Coronary artery (tissue), 2 donors: ENCODE measurements around the gene SEMA4D.
"Not testable (repeated sequence)": the region's sequence is repeated elsewhere in the genome, so short reads cannot be mapped to it uniquely, and the experiment has no call there.

Experiments used
- DNase-seq: peaks from one replicate; pipeline ENCODE4 v3.0.0-alpha.2; 2017; ENCODE audit warnings: low spot score
- H3K27ac ChIP-seq, 2 donors: fragments of 200-600 bp; sonication (generic); one replicate each; pipeline ENCODE4 v1.5.1; 2016 to 2019
- H3K4me3 ChIP-seq: fragments of 200-600 bp; sonication (generic); 2 replicates; pipeline ENCODE4 v1.5.1; 2016; ENCODE audit warnings: mild to moderate bottlenecking, moderate library complexity
- TF ChIP-seq, protein P1 (sequence below): fragments of 200-600 bp; sonication (generic); IDR thresholded peaks from one replicate; pipeline ENCODE4 v1.5.1; 2019; ENCODE audit warnings: antibody characterized with exemption

Gene SEMA4D

DNA sequence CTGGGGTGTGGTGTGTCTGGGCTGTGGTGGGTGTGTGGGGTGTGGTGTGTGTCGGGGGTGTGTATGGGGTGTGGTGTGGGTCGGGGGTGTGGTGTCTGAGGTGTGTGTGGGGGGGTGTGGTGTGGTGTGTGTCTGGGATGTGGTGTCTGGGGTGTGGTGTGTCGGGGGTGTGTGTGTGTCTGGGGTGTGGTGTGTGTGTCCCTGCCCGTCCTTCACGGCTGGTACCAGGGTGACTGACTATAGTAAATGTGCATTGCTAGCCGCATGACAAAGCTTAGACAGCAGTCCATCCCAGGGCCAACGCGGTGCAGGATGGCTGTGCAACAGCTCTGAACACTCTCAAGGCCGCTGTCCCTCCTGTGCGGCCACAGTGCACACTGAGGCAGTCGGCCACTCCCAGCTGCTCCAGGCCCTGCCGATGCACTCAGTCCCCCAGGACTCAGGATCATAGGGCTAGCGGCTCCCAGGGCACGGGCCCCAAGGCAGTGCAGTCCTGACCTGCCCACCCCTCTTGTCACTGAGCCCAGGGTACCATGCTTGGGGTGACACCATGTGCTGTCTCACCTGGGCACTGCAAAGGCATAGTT, 125.6 kb downstream of the SEMA4D start:
- H3K27ac ChIP-seq, result no peak overlapping the region
- TF ChIP-seq, protein P1, sequence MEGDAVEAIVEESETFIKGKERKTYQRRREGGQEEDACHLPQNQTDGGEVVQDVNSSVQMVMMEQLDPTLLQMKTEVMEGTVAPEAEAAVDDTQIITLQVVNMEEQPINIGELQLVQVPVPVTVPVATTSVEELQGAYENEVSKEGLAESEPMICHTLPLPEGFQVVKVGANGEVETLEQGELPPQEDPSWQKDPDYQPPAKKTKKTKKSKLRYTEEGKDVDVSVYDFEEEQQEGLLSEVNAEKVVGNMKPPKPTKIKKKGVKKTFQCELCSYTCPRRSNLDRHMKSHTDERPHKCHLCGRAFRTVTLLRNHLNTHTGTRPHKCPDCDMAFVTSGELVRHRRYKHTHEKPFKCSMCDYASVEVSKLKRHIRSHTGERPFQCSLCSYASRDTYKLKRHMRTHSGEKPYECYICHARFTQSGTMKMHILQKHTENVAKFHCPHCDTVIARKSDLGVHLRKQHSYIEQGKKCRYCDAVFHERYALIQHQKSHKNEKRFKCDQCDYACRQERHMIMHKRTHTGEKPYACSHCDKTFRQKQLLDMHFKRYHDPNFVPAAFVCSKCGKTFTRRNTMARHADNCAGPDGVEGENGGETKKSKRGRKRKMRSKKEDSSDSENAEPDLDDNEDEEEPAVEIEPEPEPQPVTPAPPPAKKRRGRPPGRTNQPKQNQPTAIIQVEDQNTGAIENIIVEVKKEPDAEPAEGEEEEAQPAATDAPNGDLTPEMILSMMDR, result no peak
- no peak for DNase-seq
- H3K4me3 ChIP-seq, result no peak overlapping the region

DNA sequence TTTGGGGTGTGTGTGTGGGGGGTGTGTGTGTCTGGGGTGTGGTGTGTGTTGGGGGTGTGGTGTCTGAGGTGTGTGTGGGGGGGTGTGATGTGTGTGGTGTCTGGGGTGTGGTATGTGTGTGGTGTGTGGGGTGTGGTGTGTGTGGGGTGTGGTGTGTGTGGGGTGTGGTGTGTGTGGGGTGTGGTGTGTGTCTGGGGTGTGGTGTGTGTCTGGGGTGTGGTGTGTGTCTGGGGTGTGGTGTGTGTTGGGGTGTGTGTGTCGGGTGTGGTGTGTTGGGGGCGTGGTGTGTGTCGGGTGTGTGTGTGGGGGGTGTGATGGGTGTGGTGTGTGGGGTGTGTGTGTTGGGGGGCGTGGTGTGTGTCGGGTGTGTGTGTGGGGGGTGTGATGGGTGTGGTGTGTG, 126.1 kb downstream of the SEMA4D start:
- not testable (repeated sequence) for DNase-seq, H3K27ac ChIP-seq, H3K4me3 ChIP-seq

DNA sequence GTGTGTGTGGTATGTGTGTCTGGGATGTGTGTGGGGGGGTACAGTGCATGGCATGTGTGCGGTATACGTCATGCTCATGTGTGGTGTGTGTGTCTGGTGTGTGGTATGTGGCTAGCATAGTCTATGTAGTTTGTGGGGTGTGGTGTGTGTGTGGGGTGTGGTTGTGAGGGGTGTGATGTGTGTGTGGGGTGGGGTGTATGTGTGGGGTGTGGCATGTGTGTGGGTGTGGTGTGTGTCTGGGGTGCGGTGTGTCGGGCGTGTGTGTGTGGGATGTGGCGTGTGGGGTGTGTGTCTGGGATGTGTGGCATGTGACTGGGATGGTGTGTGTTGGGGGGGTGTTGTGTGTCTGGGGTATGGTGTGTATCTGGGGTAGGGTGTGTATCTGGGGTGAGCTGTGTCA, 127.3 kb downstream of the SEMA4D start:
- DNase-seq, result no peak
- Histone ChIP-seq H3K4me3 (no peak overlapping the region), H3K27ac (no peak overlapping the region)
- TF ChIP-seq, protein P1, result no peak

DNA sequence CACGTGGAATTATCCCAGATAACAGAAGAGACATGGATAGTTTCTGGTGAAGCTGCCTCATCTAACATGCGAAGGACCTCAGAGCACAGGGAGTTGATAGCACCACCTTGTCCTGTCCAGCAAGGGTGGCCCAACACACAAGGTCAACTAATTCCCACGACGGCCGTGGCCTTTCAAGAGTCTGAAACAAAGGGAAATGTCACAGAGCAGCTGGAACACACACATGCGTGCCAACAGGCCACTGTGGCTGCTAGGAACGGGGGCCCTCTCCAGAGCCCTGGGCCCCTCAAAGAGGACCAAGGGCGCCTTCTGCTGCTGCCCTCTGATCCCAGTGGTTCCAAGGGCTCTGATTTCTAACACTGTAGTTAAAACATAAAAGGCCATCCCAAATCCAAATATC, 128.9 kb downstream of the SEMA4D start:
- Histone ChIP-seq H3K4me3 (no peak overlapping the region), H3K27ac (no peak overlapping the region)
- TF ChIP-seq, protein P1, result no peak
- DNase-seq, result no peak

DNA sequence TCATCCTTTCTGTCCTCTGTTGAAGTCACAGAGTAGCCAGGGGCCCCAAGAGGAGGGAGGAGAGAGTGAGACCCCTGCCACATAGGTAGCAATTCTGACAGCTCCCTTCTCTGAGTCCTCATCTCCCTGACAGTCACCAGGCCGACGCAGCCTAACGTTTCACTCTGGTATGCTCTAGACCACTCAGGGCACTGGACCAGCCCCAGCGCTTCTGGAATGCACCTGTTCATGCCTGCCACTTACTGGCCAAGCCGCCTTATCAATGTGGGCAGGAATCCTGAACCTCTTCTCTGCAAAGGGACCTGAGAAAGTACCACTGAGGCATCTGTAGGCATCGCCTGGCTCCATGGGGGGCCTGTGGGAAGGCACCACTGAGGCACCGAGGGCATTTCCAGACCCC, 129.4 kb downstream of the SEMA4D start:
- Histone ChIP-seq H3K27ac (no peak overlapping the region), H3K4me3 (no peak overlapping the region)
- no peak for DNase-seq
- TF ChIP-seq, protein P1, result no peak

DNA sequence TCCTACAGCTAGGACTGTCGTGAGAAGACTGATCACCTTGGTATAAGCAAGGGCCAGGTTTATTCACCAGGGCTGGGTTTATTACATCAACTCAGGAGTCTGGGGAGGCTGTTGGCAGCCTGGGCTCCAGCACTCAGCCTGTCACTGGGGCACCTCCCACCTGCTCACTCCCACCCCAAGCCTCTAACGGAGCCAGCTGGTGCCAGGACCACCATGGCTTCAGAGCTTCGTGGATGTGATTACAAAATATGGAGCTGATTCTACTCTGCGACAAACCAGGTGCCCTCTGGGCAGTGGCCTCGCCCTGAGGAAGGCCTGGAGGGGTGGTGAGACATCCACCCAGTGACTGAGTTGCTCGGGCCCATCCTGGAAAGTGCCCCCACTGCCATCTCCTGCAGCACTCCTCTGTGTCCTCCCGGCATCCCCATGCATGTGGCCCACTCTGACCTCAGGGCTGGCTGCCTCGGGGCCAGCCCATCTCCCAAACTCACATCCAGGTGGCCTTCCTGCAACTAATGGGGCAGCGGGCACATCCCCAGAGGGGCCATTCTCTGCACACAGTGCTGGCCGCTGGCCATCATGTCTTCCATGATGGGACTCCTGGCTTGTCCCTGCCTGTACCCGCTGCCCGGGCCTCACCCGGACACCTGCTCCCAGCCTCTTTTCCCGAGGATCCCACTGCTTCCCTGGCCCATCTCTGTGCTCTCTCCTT, 130.0 kb downstream of the SEMA4D start:
- no peak overlapping the region for H3K27ac ChIP-seq
- no peak overlapping the region for H3K4me3 ChIP-seq
- TF ChIP-seq, protein P1, result no peak
- DNase-seq, result no peak

DNA sequence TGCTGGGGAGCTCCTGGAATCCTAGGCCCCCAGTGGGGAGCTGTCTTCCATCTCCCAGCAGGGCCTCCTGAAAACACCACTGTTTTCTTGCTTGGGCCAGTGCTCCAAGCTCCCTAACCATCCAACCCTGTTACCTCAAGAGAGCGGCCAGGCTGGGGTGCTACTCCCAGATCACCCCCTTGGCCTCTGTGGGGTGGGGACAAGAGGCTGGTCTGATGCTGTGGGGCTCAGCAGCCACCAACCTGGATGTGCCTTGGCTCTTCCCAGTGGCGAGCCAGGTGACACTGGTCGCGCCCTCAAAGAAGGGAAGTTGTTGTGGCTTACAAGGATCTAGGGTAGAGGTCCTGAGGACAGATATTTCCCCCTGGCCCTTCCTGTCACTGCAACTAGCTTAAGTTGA, 130.6 kb downstream of the SEMA4D start:
- DNase-seq, result no peak
- no peak overlapping the region for H3K4me3 ChIP-seq
- no peak overlapping the region for H3K27ac ChIP-seq
- TF ChIP-seq, protein P1, result no peak
